ENCODE data around the gene UQCRH.

UQCRH gene

DNA sequence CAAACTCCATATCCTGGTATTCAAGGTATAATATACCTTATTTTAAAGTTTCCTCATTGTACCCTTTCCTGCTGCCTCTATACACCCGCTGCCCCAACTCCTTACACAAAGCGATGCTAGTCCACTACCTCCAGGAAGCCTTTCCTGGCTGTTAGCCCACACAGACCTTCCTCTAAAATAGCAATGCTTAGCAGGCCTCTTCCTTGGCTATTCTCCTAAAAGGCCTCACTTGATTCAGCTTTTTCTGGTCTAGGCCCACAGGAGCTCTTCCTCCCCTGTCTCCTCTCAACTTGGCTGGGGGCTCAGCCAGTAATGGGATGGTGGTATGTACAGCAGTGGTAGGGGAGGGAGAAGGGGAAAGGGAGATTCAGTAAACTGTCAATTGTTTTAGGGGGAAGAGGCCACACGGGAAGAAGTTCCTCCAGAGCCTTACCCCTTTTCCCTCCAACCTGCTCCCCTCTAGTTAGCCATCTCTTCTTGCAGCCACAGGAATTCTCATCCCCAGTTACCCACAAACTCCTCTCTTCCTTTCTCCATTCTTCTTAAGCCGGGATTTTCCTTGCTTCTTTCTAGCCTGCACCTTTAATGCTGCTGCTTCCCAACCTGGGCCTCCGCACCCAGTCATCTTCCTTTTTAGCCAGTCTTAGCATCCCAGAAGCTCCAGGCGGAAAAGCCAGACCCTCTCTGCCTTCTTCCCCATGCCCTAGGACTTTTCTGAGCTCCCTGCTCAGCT is 2.7 kb upstream of the UQCRH start (continued):
- TF ChIP-seq ZNF707 (tag by site-specific recombination; IDR thresholded peaks at IDR 0.05) (no peak), ZNF394 (tag by site-specific recombination; IDR thresholded peaks at IDR 0.05; ENCODE audit: borderline replicate concordance) (no peak), ZNF248 (tag by site-specific recombination; IDR thresholded peaks at IDR 0.05) (no peak), SP7 (tag by site-specific recombination; IDR thresholded peaks at IDR 0.05) (no peak; the same call in 1 of the 2 replicates), PRDM1 (tag by site-specific recombination; IDR thresholded peaks at IDR 0.05) (0 out of 2 replicates have a peak, but pooled peaks have one; percentile 19)
- TF ChIP-seq, protein P1, sequence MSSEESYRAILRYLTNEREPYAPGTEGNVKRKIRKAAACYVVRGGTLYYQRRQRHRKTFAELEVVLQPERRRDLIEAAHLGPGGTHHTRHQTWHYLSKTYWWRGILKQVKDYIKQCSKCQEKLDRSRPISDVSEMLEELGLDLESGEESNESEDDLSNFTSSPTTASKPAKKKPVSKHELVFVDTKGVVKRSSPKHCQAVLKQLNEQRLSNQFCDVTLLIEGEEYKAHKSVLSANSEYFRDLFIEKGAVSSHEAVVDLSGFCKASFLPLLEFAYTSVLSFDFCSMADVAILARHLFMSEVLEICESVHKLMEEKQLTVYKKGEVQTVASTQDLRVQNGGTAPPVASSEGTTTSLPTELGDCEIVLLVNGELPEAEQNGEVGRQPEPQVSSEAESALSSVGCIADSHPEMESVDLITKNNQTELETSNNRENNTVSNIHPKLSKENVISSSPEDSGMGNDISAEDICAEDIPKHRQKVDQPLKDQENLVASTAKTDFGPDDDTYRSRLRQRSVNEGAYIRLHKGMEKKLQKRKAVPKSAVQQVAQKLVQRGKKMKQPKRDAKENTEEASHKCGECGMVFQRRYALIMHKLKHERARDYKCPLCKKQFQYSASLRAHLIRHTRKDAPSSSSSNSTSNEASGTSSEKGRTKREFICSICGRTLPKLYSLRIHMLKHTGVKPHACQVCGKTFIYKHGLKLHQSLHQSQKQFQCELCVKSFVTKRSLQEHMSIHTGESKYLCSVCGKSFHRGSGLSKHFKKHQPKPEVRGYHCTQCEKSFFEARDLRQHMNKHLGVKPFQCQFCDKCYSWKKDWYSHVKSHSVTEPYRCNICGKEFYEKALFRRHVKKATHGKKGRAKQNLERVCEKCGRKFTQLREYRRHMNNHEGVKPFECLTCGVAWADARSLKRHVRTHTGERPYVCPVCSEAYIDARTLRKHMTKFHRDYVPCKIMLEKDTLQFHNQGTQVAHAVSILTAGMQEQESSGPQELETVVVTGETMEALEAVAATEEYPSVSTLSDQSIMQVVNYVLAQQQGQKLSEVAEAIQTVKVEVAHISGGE (tag by site-specific recombination; conservative IDR thresholded peaks at IDR 0.05; ENCODE audit: low read depth): no peak
- TF ChIP-seq, protein P2, sequence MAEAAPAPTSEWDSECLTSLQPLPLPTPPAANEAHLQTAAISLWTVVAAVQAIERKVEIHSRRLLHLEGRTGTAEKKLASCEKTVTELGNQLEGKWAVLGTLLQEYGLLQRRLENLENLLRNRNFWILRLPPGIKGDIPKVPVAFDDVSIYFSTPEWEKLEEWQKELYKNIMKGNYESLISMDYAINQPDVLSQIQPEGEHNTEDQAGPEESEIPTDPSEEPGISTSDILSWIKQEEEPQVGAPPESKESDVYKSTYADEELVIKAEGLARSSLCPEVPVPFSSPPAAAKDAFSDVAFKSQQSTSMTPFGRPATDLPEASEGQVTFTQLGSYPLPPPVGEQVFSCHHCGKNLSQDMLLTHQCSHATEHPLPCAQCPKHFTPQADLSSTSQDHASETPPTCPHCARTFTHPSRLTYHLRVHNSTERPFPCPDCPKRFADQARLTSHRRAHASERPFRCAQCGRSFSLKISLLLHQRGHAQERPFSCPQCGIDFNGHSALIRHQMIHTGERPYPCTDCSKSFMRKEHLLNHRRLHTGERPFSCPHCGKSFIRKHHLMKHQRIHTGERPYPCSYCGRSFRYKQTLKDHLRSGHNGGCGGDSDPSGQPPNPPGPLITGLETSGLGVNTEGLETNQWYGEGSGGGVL (tag by site-specific recombination; IDR thresholded peaks at IDR 0.05): peak; percentile 60; the same call in 1 of the 2 replicates
- TF ChIP-seq, protein P3, sequence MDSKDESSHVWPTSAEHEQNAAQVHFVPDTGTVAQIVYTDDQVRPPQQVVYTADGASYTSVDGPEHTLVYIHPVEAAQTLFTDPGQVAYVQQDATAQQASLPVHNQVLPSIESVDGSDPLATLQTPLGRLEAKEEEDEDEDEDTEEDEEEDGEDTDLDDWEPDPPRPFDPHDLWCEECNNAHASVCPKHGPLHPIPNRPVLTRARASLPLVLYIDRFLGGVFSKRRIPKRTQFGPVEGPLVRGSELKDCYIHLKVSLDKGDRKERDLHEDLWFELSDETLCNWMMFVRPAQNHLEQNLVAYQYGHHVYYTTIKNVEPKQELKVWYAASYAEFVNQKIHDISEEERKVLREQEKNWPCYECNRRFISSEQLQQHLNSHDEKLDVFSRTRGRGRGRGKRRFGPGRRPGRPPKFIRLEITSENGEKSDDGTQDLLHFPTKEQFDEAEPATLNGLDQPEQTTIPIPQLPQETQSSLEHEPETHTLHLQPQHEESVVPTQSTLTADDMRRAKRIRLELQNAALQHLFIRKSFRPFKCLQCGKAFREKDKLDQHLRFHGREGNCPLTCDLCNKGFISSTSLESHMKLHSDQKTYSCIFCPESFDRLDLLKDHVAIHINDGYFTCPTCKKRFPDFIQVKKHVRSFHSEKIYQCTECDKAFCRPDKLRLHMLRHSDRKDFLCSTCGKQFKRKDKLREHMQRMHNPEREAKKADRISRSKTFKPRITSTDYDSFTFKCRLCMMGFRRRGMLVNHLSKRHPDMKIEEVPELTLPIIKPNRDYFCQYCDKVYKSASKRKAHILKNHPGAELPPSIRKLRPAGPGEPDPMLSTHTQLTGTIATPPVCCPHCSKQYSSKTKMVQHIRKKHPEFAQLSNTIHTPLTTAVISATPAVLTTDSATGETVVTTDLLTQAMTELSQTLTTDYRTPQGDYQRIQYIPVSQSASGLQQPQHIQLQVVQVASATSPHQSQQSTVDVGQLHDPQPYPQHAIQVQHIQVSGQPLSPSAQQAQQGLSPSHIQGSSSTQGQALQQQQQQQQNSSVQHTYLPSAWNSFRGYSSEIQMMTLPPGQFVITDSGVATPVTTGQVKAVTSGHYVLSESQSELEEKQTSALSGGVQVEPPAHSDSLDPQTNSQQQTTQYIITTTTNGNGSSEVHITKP (tag by site-specific recombination; IDR thresholded peaks at IDR 0.05): peak; percentile 88
- TF ChIP-seq, protein P4, sequence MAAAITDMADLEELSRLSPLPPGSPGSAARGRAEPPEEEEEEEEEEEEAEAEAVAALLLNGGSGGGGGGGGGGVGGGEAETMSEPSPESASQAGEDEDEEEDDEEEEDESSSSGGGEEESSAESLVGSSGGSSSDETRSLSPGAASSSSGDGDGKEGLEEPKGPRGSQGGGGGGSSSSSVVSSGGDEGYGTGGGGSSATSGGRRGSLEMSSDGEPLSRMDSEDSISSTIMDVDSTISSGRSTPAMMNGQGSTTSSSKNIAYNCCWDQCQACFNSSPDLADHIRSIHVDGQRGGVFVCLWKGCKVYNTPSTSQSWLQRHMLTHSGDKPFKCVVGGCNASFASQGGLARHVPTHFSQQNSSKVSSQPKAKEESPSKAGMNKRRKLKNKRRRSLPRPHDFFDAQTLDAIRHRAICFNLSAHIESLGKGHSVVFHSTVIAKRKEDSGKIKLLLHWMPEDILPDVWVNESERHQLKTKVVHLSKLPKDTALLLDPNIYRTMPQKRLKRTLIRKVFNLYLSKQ (tag by site-specific recombination; IDR thresholded peaks at IDR 0.05; ENCODE audit: borderline replicate concordance): no peak
- TF ChIP-seq, protein P5, sequence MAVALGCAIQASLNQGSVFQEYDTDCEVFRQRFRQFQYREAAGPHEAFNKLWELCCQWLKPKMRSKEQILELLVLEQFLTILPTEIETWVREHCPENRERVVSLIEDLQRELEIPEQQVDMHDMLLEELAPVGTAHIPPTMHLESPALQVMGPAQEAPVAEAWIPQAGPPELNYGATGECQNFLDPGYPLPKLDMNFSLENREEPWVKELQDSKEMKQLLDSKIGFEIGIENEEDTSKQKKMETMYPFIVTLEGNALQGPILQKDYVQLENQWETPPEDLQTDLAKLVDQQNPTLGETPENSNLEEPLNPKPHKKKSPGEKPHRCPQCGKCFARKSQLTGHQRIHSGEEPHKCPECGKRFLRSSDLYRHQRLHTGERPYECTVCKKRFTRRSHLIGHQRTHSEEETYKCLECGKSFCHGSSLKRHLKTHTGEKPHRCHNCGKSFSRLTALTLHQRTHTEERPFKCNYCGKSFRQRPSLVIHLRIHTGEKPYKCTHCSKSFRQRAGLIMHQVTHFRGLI (tag by site-specific recombination; IDR thresholded peaks at IDR 0.05): no peak

DNA sequence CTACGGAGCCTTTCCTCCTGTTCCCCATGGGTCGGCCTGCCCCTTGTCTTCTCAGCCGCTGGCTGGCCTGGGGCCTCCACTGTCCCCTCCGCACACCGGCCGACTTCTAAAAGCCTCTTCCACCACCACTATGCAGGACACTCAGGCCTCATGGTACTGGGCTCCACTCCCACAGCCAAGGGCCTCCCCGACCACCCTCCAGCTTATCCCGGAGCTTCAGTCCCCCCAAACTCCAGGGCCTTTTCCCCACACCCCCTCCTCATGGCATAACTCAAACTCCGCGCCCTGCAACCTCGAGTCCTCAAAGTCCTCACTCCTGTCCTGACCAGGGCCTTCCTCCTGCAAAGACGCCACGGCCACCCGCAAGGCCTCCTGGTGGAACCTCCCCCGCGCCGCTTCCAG is 2.1 kb upstream of the UQCRH start:
- Histone ChIP-seq H3K9me3 (ENCODE audit: control insufficient read depth, insufficient read depth, low read depth, low read length) (no peaks in the 10 kb centered on the region), H3K36me3 (ENCODE audit: control insufficient read depth in 2 of 2, insufficient read depth in 1 of 2, low read length in 2 of 2) (peaks cover 0 to 27% of the 10 kb centered on the region in 2 experiments; a peak in 2 of 3 replicates), H3K4me1 (ENCODE audit: control insufficient read depth, insufficient read depth, low read length) (no peaks in the 10 kb centered on the region), H3K4me3 (ENCODE audit: low read depth, low read length) (peak overlapping the region; percentile 88), H3K27ac (ENCODE audit: extremely low read depth, low read depth, low read length) (peak overlapping the region; percentile 99)
- ChIA-PET CTCF (no interaction called here), POLR2A (interaction anchor here (0.6 to 1.5 kb wide), 3 partner anchors 15 to 227 kb away, joined by 3 to 5 read pairs (median 5); partner anchors contain the start of gene NSUN4)
- TF ChIP-seq TRIM28 (IDR thresholded peaks at IDR 0.05; ENCODE audit: borderline replicate concordance, low read length) (no peak), SCRT2 (tag by site-specific recombination; IDR thresholded peaks at IDR 0.05) (no peak), ZNF239 (tag by site-specific recombination; IDR thresholded peaks at IDR 0.05) (no peak), REPIN1 (tag by site-specific recombination; IDR thresholded peaks at IDR 0.05; ENCODE audit: low read depth) (no peak), ZNF155 (tag by site-specific recombination; IDR thresholded peaks at IDR 0.05) (no peak), ZNF670 (tag by site-specific recombination; IDR thresholded peaks at IDR 0.05; ENCODE audit: low read depth) (no peak), ZNF37A (tag by site-specific recombination; IDR thresholded peaks at IDR 0.05) (no peak), ZBTB21 (tag by site-specific recombination; IDR thresholded peaks at IDR 0.05) (no peak), ZNF335 (tag by site-specific recombination; conservative IDR thresholded peaks at IDR 0.05) (no peak), ZBTB8A (tag by site-specific recombination; IDR thresholded peaks at IDR 0.05) (no peak), KLF9 (tag by site-specific recombination; IDR thresholded peaks at IDR 0.05; ENCODE audit: low read depth) (no peak), ZBTB48 (tag by site-specific recombination; IDR thresholded peaks at IDR 0.05) (no peak)
- TF ChIP-seq, protein P6, sequence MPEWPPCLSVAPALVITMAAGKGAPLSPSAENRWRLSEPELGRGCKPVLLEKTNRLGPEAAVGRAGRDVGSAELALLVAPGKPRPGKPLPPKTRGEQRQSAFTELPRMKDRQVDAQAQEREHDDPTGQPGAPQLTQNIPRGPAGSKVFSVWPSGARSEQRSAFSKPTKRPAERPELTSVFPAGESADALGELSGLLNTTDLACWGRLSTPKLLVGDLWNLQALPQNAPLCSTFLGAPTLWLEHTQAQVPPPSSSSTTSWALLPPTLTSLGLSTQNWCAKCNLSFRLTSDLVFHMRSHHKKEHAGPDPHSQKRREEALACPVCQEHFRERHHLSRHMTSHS (tag by site-specific recombination; IDR thresholded peaks at IDR 0.05): no peak
